ENCODE measurements around the gene LPP.

DNA sequence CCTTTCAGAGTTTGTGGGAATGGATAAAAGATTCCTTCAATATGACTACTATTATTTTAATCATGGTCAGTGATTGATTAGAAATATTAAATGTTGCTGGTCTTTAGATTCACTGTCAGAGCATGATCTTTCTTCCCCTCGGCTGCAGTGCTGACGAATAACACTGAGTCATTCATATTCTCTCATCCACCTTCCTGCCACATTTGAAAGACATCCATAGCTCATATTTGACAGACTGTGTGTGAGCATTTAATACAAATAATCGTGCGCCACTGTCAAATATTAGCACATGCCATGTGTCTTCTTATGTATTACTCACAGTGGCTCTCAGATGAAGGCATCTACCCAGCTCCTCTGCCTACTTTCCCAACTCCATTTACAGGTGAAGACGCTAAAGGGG is 541.3 kb downstream of the LPP start:
- TF ChIP-seq, protein P1, sequence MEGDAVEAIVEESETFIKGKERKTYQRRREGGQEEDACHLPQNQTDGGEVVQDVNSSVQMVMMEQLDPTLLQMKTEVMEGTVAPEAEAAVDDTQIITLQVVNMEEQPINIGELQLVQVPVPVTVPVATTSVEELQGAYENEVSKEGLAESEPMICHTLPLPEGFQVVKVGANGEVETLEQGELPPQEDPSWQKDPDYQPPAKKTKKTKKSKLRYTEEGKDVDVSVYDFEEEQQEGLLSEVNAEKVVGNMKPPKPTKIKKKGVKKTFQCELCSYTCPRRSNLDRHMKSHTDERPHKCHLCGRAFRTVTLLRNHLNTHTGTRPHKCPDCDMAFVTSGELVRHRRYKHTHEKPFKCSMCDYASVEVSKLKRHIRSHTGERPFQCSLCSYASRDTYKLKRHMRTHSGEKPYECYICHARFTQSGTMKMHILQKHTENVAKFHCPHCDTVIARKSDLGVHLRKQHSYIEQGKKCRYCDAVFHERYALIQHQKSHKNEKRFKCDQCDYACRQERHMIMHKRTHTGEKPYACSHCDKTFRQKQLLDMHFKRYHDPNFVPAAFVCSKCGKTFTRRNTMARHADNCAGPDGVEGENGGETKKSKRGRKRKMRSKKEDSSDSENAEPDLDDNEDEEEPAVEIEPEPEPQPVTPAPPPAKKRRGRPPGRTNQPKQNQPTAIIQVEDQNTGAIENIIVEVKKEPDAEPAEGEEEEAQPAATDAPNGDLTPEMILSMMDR (IDR thresholded peaks at IDR 0.05 in 2 of 3, conservative IDR thresholded peaks at IDR 0.05 in 1 of 3; ENCODE audit: borderline replicate concordance in 1 of 3, insufficient read depth in 1 of 3, low read depth in 2 of 3, low read length in 2 of 3) = no peak
- TF ChIP-seq RAD21 (IDR thresholded peaks at IDR 0.05; ENCODE audit: low read depth) = no peak
- no peak for TF ChIP-seq SRF (IDR thresholded peaks at IDR 0.05; ENCODE audit: low read depth)
- TF ChIP-seq REST (IDR thresholded peaks at IDR 0.05; ENCODE audit: low read depth) = no peak
- no peak for TF ChIP-seq ATF3 (IDR thresholded peaks at IDR 0.05)
- TF ChIP-seq SIN3A (IDR thresholded peaks at IDR 0.05; ENCODE audit: low read depth) = no peak
- TF ChIP-seq ELF1 (IDR thresholded peaks at IDR 0.05; ENCODE audit: borderline replicate concordance, low read depth) = no peak
- no peak for TF ChIP-seq YY1 (IDR thresholded peaks at IDR 0.05; ENCODE audit: extremely low read depth, insufficient replicate concordance, low read depth, low read length)
- TF ChIP-seq ZFX (IDR thresholded peaks at IDR 0.05) = no peak
- TF ChIP-seq EGR1 (IDR thresholded peaks at IDR 0.05; ENCODE audit: low read depth) = no peak
- no peak for TF ChIP-seq POLR2AphosphoS5 (IDR thresholded peaks at IDR 0.05; ENCODE audit: low read depth, low read length)
- no peak for TF ChIP-seq EZH2phosphoT487 (IDR thresholded peaks at IDR 0.05; ENCODE audit: borderline replicate concordance)
- no peak for TF ChIP-seq JUND (IDR thresholded peaks at IDR 0.05)
- no peak for TF ChIP-seq MAX (IDR thresholded peaks at IDR 0.05)
